IMR-90 (cell line): ENCODE results near the gene TCF12. TPM values are rescaled to one million over a fixed set of nuclear protein-coding genes. Genes with fewer than 3 reads are reported as not detected.

Experiments
- ATAC-seq: fragments of 200-7000 bp; cut with Tn5 transposase; 2 replicates; pipeline ENCODE4 v1.9.1; 2020; ENCODE audit warnings: low read depth, mild to moderate bottlenecking, moderate library complexity
- BruUV-seq: library from RNA; stranded (reverse); fragments of 400-500 nt; replicated peaks from 2 replicates; lab custom pipeline; 2021; lab: Mats Ljungman, UMichigan
- CTCF ChIA-PET: fragments of 300-600 bp; formaldehyde crosslinking; extraction: SDS; loops from one replicate; lab custom pipeline; 2021; ENCODE audit warnings: antibody characterized with exemption; lab: Yijun Ruan, JAX
- POLR2A ChIA-PET: fragments of 300-600 bp; sonication (Branson Sonifier 250); formaldehyde crosslinking; loops from one replicate; lab custom pipeline; 2022; ENCODE audit warnings: antibody characterized with exemption; ENCODE audit not compliant: unreplicated experiment; lab: Charles Lee
- DNase-seq: peaks from one replicate; pipeline ENCODE4 v3.0.0; 2013
- H2AFZ ChIP-seq: replicated peaks from 2 replicates; pipeline ENCODE3; 2013; ENCODE audit warnings: low read length, mild to moderate bottlenecking; ENCODE audit not compliant: poor library complexity
- H2AK5ac ChIP-seq: 2 replicates; pipeline ENCODE4 v1.6.1; 2013; ENCODE audit warnings: low read depth, low read length, inconsistent platforms
- H2AK9ac ChIP-seq: replicated peaks from 2 replicates; pipeline ENCODE3; 2013; ENCODE audit warnings: mild to moderate bottlenecking, low read depth, low read length, moderate library complexity; ENCODE audit not compliant: poor library complexity
- H2BK120ac ChIP-seq: 2 replicates; pipeline ENCODE4 v1.6.1; 2013; ENCODE audit warnings: low read depth, low read length, inconsistent platforms
- H2BK15ac ChIP-seq: 3 replicates; pipeline ENCODE4 v1.6.1; 2013; ENCODE audit warnings: low read depth, low read length, inconsistent platforms
- H2BK20ac ChIP-seq: 2 replicates; pipeline ENCODE4 v1.6.1; 2013; ENCODE audit warnings: low read depth, mild to moderate bottlenecking, inconsistent platforms, low read length, moderate library complexity
- H2BK5ac ChIP-seq: 2 replicates; pipeline ENCODE4 v1.6.1; 2013; ENCODE audit warnings: mild to moderate bottlenecking, low read depth, low read length, inconsistent platforms; ENCODE audit not compliant: poor library complexity, severe bottlenecking
- H3K14ac ChIP-seq: replicated peaks from 2 replicates; pipeline ENCODE4 v1.6.1; 2013; ENCODE audit warnings: low read depth, low read length, inconsistent platforms
- H3K18ac ChIP-seq: 2 replicates; pipeline ENCODE4 v1.6.1; 2013; ENCODE audit warnings: low read depth, low read length, control low read depth
- H3K23ac ChIP-seq: 2 replicates; pipeline ENCODE4 v1.6.1; 2013; ENCODE audit warnings: low read depth, low read length, inconsistent platforms
- H3K27ac ChIP-seq: 2 replicates; pipeline ENCODE4 v1.5.1; 2013; ENCODE audit warnings: mild to moderate bottlenecking, control low read depth, low read length; ENCODE audit not compliant: insufficient read depth
- H3K27me3 ChIP-seq: 2 replicates; pipeline ENCODE4 v1.6.1; 2013; ENCODE audit warnings: low read length; ENCODE audit not compliant: control insufficient read depth, insufficient read depth
- H3K36me3 ChIP-seq: 2 replicates; pipeline ENCODE4 v1.6.1; 2013; ENCODE audit warnings: low read length, mixed read lengths; ENCODE audit not compliant: control insufficient read depth, insufficient read depth
- H3K4ac ChIP-seq: 2 replicates; pipeline ENCODE4 v1.6.1; 2013; ENCODE audit warnings: low read depth, low read length, inconsistent platforms
- H3K4me1 ChIP-seq: 2 replicates; pipeline ENCODE4 v1.6.1; 2013; ENCODE audit warnings: low read length, mixed read lengths; ENCODE audit not compliant: control insufficient read depth, insufficient read depth
- H3K4me2 ChIP-seq: 2 replicates; pipeline ENCODE4 v1.6.1; 2013; ENCODE audit warnings: low read depth, mild to moderate bottlenecking, control low read depth, low read length, moderate library complexity
- H3K4me3 ChIP-seq: 2 replicates; pipeline ENCODE4 v1.5.1; 2013; ENCODE audit warnings: low read depth, mild to moderate bottlenecking, control low read depth, low read length, moderate library complexity; ENCODE audit not compliant: insufficient read depth
- H3K56ac ChIP-seq: 2 replicates; pipeline ENCODE4 v1.6.1; 2013; ENCODE audit warnings: low read length, inconsistent platforms; ENCODE audit not compliant: insufficient read depth; ENCODE audit errors: extremely low read depth
- H3K79me1 ChIP-seq, 2 experiments: 2 replicates each; pipeline ENCODE4 v1.6.1; 2013; ENCODE audit warnings: low read length in 2 of 2, inconsistent platforms in 1 of 2, low read depth in 1 of 2
- H3K9ac ChIP-seq: 2 replicates; pipeline ENCODE4 v1.6.1; 2013; ENCODE audit warnings: low read depth, low read length, control low read depth
- H3K9me1 ChIP-seq: 2 replicates; pipeline ENCODE4 v1.6.1; 2013; ENCODE audit warnings: low read length, inconsistent platforms; ENCODE audit not compliant: insufficient read depth
- H3K9me3 ChIP-seq: 2 replicates; pipeline ENCODE4 v1.6.1; 2013; ENCODE audit warnings: low read length; ENCODE audit not compliant: control insufficient read depth, insufficient read depth
- H4K20me1 ChIP-seq: 2 replicates; pipeline ENCODE4 v1.6.1; 2013; ENCODE audit warnings: low read length, inconsistent platforms; ENCODE audit not compliant: insufficient read depth
- H4K5ac ChIP-seq: 2 replicates; pipeline ENCODE4 v1.6.1; 2013; ENCODE audit warnings: mild to moderate bottlenecking, low read depth, low read length, control low read depth
- H4K8ac ChIP-seq, 2 experiments: 2 replicates each; pipeline ENCODE4 v1.6.1; 2013; ENCODE audit warnings: low read depth in 2 of 2, low read length in 2 of 2, control low read depth in 1 of 2, inconsistent platforms in 1 of 2
- H4K91ac ChIP-seq: 2 replicates; pipeline ENCODE4 v1.6.1; 2013; ENCODE audit warnings: low read depth, low read length, inconsistent platforms; ENCODE audit not compliant: insufficient read depth
- CEBPB ChIP-seq: IDR thresholded peaks from 2 replicates; pipeline ENCODE4 v1.6.1; 2012; ENCODE audit warnings: low read depth, low read length, improper control_type of control experiment
- CHD1 ChIP-seq: IDR thresholded peaks from 2 replicates; pipeline ENCODE4 v1.6.1; 2012; ENCODE audit warnings: low read depth, low read length, improper control_type of control experiment
- ELK1 ChIP-seq: fragments of 150-350 bp; IDR thresholded peaks from 2 replicates; pipeline ENCODE4 v1.6.1; 2016; ENCODE audit warnings: low read depth, mild to moderate bottlenecking, low read length, moderate library complexity, borderline replicate concordance
- MAFK ChIP-seq: IDR thresholded peaks from 2 replicates; pipeline ENCODE4 v1.6.1; 2012; ENCODE audit warnings: low read depth, low read length, improper control_type of control experiment
- MAZ ChIP-seq: IDR thresholded peaks from 2 replicates; pipeline ENCODE4 v1.6.1; 2012; ENCODE audit warnings: low read depth, mild to moderate bottlenecking, low read length, improper control_type of control experiment, moderate library complexity, borderline replicate concordance
- MXI1 ChIP-seq: IDR thresholded peaks from 2 replicates; pipeline ENCODE4 v1.6.1; 2012; ENCODE audit warnings: low read depth, mild to moderate bottlenecking, low read length, moderate library complexity, borderline replicate concordance
- POLR2A ChIP-seq: IDR thresholded peaks from 2 replicates; pipeline ENCODE4 v1.6.1; 2012; ENCODE audit warnings: mild to moderate bottlenecking, low read depth, low read length
- RAD21 ChIP-seq: IDR thresholded peaks from 2 replicates; pipeline ENCODE4 v1.6.1; 2012; ENCODE audit warnings: low read length, improper control_type of control experiment
- RCOR1 ChIP-seq: IDR thresholded peaks from 2 replicates; pipeline ENCODE4 v1.6.1; 2012; ENCODE audit warnings: mild to moderate bottlenecking, low read length, improper control_type of control experiment; ENCODE audit not compliant: insufficient replicate concordance
- RFX5 ChIP-seq: IDR thresholded peaks from 2 replicates; pipeline ENCODE4 v1.8.0; 2012; ENCODE audit warnings: low read depth, mild to moderate bottlenecking, low read length, moderate library complexity
- SMC3 ChIP-seq: fragments of 150-350 bp; IDR thresholded peaks from 2 replicates; pipeline ENCODE4 v1.6.1; 2016; ENCODE audit warnings: low read depth, mild to moderate bottlenecking, antibody characterized with exemption, low read length, moderate library complexity
- WGBS, 2 experiments: methylation state at CpG; one replicate each; pipeline versions ENCODE4 v1.1.5 to v1.1.7; 2013; ENCODE audit warnings: missing lambda C conversion rate in 2 of 2; ENCODE audit not compliant: insufficient read length in 1 of 2; ENCODE audit errors: extremely low coverage in 2 of 2; 5-methylcytosine and 5-hydroxymethylcytosine counted together
- dilution Hi-C: fragments of 300-500 bp; cut with HindIII; formaldehyde crosslinking; loops from one replicate; pipeline ENCODE4 v1.14.3; 2018; ENCODE audit warnings: low sequenced_read_pairs; ENCODE audit not compliant: unreplicated experiment
- in situ Hi-C: fragments of 300-500 bp; cut with MboI; formaldehyde crosslinking; loops from 3 replicates; pipeline ENCODE4 v1.14.3; 2019; ENCODE audit warnings: low sequenced_read_pairs, inconsistent platforms, mixed read lengths
- intact Hi-C: fragments of 100-400 bp; cut with micrococcal nuclease; formaldehyde crosslinking; loops from 2 replicates; pipeline ENCODE4 v1.10.0; 2022
- polyA plus RNA-seq, 3 experiments: library from polyadenylated mRNA; depleted of rRNA; stranded (reverse); fragments of >200 nt; gene quantifications; 2 replicates each; pipeline ENCODE4 v1.2.3, GENCODE V29; 2012; ENCODE audit warnings: low replicate concordance in 1 of 3
- total RNA-seq: library from RNA; depleted of rRNA; stranded (reverse); fragments of >200 nt; gene quantifications from 2 replicates; pipeline ENCODE4 v1.2.3, GENCODE V29; 2012
- TF ChIP-seq, protein P1 (sequence below): fragments of 150-350 bp; IDR thresholded peaks from 2 replicates; pipeline ENCODE4 v1.6.1; 2017; ENCODE audit warnings: mild to moderate bottlenecking, antibody characterized with exemption, low read length, low read depth

The TCF12 gene
- total and polyA plus RNA-seq, 2 of the 4 experiments (the other 2 are of a cell fraction), result 79.4 to 160 TPM

- peaks cover 0 to 10% of the 10 kb centered on the region in 2 experiments; a peak in 1 of 4 replicates for H3K79me1 ChIP-seq
- no CpG with 5 or more reads among the region's 3 CpGs for WGBS, 2 experiments
- POLR2A ChIA-PET, result no interaction called here
Observed at GRCh38 chr15:57284535-57284934, 366.1 kb downstream of the TCF12 start.

More at GRCh38 chr15:57284535-57284934, 366.1 kb downstream of the TCF12 start:
- H3K18ac ChIP-seq, result no peak overlapping the region
- DNase-seq (no peak), ATAC-seq (no peak)
- no peak overlapping the region for H2AK5ac ChIP-seq
- TF ChIP-seq MXI1, result no peak
- TF ChIP-seq MAZ, result no peak
- TF ChIP-seq CHD1, result no peak
- TF ChIP-seq MAFK, result no peak
- TF ChIP-seq ELK1, result no peak
- TF ChIP-seq POLR2A, result no peak
- no peak for TF ChIP-seq RAD21
- no peak for TF ChIP-seq SMC3
- no peak for TF ChIP-seq RFX5
- no peak for TF ChIP-seq CEBPB
- TF ChIP-seq, protein P1, sequence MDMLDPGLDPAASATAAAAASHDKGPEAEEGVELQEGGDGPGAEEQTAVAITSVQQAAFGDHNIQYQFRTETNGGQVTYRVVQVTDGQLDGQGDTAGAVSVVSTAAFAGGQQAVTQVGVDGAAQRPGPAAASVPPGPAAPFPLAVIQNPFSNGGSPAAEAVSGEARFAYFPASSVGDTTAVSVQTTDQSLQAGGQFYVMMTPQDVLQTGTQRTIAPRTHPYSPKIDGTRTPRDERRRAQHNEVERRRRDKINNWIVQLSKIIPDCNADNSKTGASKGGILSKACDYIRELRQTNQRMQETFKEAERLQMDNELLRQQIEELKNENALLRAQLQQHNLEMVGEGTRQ, result no peak
- TF ChIP-seq RCOR1, result no peak
- H2AFZ ChIP-seq, result no peak overlapping the region
- no peak overlapping the region for H3K9ac ChIP-seq
- H3K14ac ChIP-seq, result no peak overlapping the region
- H4K20me1 ChIP-seq, result no peaks in the 10 kb centered on the region
- H2AK9ac ChIP-seq, result no peak overlapping the region
- H3K9me1 ChIP-seq, result peaks cover 3% of the 10 kb centered on the region; the same call in 1 of the 2 replicates
- H2BK5ac ChIP-seq, result no peak overlapping the region
- no peak overlapping the region for H3K4me2 ChIP-seq
- no peak overlapping the region for H3K4me3 ChIP-seq
- intact Hi-C loops (no loop called here), in situ Hi-C loops (no loop called here), dilution Hi-C loops (no loop called here)
- H4K8ac ChIP-seq, result no peak overlapping the region
- H3K27ac ChIP-seq, result peak overlapping the region; percentile 5; the same call in 1 of the 2 replicates
- no peak overlapping the region for H2BK120ac ChIP-seq
- H2BK20ac ChIP-seq, result no peak overlapping the region
- peak overlapping the region; percentile 36; the same call in 1 of the 2 replicates for H4K5ac ChIP-seq
- no peak overlapping the region for H3K4ac ChIP-seq
- H3K56ac ChIP-seq, result no peak overlapping the region
- CTCF ChIA-PET, result no interaction called here
- H3K36me3 ChIP-seq, result peaks cover 36% of the 10 kb centered on the region
- H2BK15ac ChIP-seq, result no peak overlapping the region
- BruUV-seq, result no TSS peak
- H3K9me3 ChIP-seq, result no peaks in the 10 kb centered on the region
- H3K23ac ChIP-seq, result no peak overlapping the region
- H4K91ac ChIP-seq, result no peak overlapping the region
- H3K27me3 ChIP-seq, result no peaks in the 10 kb centered on the region
- H3K4me1 ChIP-seq, result peaks cover 4% of the 10 kb centered on the region; the same call in 1 of the 2 replicates
